GM21526 (cell line): ENCODE data around the gene STRA8.
"Not testable (repeated sequence)": the region's sequence is repeated elsewhere in the genome, so short reads cannot be mapped to it uniquely, and the experiment has no call there.

Source experiments
- ATAC-seq: cut with Tn5 transposase; IDR thresholded peaks from one replicate; pipeline ENCODE4 v1.9.1; 2021; ENCODE audit warnings: moderate library complexity; ENCODE audit not compliant: unreplicated experiment, low FRiP score

The STRA8 gene

DNA sequence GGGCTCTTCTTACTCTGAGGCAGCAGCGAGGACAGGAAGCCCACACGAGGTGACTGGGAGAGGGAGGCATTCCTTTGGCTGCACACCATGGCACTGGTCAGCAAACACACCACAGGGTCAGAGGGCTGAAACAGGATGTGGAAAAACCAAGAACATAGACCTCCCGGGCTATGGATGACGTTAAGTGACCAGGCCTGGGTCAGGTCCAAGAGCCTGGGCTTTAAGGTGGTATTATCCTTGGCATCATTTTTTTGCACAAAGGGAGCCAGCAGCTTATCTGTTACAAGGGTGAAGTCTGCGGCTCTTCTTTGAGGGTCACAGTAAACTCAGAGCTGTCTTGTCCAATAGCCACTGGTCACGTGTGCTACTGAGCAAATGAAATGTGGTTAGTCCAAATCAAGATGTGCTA is 29.3 kb upstream of the STRA8 start:
- ATAC-seq = no peak

DNA sequence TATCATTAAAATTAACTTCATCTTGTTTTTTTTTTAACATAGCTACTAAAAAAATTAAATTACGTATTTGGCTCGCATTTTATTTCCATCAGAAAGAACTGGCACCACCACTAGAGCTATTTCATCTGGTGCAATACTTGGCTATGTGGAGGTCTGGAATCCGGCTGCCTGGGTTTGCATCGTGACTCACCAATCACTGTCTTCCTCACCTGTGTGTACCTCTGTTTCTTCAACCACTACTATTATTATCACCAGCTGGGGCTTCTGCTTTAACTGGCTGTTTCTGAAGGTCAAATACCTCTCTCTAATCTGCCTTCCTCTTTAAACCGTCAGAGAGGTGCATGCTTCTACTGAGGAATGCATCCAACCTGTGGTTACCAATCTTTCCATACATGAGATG is 28.8 kb upstream of the STRA8 start:
- ATAC-seq = no peak

DNA sequence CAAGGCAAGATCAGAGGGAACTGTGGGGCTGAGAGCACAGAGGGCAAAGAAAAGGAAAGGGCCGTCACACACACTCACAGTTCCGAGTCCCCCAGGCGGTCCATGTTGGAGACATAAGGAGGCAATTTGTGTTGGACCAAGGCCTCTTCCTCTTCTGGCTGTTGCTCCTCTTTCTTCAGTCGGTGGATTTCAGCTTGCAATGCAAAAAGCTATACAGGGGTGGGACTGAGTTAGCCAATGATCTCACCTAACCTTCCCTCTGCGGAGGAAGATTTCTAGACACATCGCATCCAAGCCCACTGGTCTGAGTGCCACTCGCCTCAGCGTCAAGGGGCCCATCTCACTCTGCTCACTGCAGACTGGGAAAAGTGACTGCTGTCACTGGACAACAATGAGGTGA is 27.8 kb upstream of the STRA8 start:
- ATAC-seq = no peak

DNA sequence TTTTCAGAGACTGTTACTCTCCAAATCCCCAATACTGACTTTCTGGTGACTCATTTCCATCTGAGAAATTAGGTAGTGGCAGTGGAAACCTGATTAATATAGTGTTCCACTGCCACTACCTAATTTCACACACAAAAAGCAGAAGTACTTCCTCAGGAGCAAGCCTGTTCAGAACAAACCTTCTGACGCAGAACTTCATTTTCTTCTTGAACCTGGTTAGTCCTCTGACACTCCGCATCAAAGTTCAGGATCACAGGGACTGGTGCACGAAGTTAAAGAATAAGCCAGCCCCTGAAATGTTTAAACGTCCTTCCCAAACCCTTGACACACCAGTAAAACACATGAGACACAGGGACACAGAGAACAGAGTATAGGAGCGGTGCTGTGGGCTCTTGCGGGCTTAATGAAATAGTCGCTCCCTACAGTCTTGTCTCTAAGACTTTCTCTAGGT is 26.7 kb upstream of the STRA8 start:
- no peak for ATAC-seq

DNA sequence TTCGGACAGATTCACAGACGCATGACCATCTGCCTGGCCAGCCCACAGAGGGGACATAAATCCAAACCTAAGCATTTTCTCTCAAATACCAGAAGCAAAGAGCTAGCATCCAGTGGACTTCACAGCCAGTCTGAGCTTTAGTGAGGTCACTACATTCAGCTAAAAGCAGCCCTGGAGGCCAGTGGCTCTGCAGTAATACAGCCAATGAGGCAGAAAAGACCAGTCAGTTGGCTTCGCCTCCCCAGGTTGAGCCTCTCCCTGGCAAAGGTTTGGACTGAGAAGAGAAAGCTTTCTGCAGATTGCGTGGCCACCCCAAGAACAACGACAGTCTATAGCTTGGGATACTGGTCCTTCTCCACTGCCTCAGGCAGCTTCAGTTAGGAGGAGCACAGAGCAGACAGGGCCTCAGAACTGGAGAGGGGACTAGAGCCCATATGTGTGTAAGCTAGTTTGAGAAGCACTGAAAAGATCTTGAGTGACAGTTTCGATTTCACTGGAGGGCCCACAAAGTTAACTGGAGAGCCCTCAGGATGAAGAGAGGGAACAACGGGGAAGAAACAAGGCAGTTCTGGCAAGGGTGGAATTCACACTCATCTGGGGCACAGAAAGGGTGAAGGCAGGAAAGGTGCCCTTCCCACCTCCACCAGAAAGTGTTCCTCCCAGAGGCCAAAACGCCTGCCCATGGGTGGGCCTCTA is 26.1 kb upstream of the STRA8 start:
- peak; percentile 26 for ATAC-seq

DNA sequence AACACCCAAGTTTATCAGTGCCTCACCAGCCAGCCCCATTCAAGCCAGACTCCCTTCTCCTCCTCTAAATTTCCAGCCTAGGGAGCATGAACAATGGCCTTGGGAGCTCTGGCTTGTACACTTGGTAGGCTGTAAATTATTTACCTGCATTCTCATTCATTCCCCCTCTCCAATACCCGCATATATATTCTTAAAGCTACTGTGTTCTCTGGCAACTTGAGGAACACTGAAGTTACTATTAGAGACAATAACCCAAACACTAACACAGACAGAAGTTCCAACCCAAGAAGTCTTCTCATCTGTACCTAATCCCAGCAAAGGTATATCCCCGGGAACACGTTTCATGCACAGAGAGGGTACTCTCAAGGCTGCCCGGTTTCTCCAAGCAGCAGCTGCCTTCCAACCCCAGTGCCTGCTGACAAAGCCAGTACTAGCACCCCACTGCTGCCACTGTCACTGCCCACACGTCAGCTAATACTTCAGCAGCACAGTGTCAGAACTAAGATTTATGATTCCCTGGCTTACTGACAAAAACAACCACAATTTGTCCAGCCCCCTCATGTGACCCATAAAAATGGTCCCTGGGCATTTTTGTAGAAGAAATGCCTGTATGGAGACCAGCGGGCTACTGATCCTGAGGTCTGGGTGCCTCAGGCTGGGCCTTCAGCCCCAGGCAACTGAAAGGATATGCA is 25.4 kb upstream of the STRA8 start:
- no peak for ATAC-seq

DNA sequence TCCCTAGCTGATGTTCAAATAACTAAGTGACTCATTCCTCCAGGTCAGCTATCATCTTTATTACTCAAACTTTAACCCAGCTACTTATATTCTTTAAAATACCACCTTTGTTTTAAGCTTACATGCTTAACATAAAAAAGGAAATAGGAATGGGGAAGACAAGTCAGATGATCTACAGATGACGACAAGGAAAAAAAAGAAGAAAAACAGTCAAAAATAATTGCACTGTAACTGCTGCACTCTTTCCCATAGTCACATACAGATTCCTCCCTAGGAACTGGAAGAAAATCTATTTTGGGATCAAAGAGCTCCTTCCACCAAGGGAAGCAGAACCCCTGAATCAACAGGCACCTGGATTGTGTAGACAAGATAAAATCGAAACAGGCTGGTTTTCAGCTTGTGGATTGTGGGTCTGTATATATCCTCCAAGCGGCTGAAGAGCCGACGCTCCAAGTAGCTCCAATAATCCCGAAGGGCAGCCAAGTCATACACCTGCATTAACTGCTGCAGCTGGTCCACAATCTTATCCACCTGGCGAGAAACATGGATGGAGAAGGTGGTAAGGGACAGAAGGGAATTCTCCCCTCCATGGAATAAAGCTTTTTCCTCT is 24.3 kb upstream of the STRA8 start:
- no peak for ATAC-seq

DNA sequence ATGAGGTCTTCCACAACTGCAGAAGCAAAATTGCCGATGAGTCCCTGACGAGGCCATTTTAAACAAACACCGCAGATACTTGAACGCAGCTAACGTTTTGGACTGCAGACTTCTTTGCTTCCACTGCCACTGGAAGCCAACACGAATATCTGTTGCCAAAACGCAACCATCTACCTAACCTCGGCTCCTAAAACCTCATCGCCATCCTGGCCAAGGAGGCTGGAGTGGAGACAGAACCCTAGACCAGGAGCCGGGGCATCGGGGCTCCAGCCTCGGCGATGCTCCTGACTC is 22.8 kb upstream of the STRA8 start:
- ATAC-seq = no peak

DNA sequence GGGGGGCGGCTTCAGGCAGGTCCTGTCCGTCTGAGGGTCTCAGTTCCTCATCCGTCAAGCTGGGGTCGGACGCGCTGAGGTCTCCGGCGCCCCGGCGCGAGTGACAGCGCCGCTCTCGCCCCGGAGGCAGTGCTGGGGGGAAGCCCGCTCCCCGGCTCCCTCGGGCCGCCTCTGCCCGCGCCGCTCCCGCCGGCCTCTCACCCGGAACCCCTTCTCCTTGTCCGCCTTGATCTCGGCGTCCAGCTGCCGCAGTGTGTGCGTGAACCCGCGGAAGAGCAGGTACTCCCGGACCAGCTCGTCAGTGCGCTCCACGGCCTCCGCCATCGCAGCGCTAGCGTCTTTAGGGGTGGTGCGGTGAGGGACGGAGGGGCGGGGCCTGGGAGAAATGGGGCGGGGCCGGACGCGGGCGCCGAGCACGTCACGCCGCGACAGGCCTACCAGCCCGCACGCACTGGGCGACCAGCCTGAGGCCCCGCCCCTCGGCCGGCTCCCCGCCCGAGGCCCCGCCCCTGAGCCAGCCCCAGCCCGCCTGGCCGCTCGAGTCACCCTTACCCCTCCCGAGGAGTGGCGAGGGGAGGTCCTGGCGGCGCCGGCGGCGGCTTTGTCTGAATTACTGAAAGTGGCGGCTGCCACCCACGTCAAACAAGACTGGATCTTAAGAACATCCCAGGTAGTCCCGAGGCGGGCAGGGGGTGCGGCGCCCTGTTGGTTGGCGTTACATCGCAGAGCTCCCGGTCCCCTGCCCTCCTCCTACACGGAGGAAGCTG is 22.3 kb upstream of the STRA8 start, which contains the start of gene WDR91:
WDR91 (minus strand) TSS at position 348 of the 767 bp plus-strand sequence; CDS start at position 324, 24 bp downstream.
- peak; percentile 84 for ATAC-seq

DNA sequence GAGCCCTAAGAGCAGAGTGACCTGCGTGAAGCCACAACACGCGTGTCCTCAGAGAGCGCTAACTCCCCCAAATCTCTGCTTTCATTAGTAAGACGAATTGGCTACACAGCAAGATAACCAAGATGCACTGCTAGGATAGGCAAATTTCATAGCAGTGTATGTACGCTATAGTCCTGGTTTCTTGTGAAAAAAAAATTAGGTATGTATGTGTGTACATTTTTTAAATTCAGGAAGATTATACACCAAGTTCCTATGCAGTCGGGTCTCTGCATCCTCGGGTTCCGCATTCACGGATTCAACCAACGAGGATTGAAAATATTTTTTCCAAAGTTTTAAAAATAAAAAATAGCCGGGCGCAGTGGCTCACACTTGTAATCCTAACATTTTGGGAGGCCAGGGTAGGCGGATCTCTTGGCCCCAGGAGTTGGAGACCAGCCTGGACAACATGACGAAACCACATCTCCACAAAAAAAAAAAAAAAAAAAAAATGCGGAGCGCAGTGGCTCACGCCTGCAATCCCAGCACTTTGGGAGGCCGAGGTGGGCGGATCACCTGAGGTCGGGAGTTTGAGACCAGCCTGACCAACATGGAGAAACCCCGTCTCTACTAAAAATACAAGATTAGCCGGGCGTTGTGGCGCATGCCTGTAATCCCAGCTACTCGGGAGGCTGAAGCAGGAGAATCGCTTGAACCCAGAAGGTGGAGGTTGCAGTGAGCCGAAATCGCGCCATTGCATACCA is 21.5 kb upstream of the STRA8 start:
- not testable (repeated sequence) for ATAC-seq

DNA sequence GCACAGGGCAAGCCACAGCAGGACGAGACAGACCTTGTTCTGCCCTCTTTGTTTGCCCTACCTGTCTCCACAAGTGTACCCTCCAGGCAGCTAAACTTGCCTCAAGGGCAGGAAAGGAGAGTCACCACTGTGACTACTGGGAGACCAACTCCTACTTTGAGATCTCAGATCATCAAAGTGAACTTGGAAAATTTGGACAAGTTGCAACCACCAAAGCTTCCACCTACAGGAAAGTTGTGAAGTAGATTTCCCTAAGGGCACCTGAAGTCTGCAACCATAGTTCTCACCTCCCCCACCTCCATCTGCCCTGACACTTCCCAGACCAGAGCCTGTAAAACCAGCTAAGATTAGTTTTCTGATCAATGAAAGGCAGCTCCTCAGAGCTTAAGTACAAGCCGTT is 19.8 kb upstream of the STRA8 start:
- ATAC-seq = no peak

DNA sequence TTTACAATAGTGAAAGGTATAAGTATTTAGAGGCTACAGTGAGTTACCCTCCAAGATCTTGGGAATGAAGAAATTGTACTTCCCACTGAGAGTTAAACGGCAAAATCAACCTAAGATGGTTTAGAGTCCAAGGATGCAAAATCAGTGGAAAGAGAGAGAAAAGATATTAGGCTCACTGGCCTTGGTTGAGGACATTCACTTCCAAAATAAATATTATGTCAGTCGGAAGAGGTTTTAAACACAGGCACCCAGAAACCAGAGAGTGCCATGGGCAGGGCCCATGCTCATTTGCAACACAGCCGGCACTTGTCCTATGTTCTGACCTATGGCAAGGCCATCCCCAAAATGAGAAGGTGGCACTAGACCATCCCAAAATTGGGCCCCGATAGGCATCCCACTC is 18.5 kb upstream of the STRA8 start:
- no peak for ATAC-seq

DNA sequence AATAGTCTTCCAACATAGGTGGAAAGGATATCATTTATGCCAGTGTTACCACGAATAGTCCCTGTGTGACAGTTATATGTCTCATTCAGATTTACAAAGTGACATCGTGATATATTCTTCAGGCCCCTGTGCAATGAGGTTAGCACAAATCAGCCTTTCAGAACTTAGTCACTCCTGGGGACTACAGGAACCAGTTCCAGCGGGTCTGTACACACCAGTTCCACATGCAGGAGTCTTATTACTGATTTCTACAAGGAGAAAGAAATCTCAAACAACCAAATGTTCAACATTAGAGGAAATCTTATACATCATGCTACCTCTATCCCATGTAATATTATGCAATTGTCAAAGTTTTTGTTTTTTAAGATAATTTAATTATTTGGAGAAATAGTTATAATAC is 17.9 kb upstream of the STRA8 start:
- ATAC-seq = no peak

DNA sequence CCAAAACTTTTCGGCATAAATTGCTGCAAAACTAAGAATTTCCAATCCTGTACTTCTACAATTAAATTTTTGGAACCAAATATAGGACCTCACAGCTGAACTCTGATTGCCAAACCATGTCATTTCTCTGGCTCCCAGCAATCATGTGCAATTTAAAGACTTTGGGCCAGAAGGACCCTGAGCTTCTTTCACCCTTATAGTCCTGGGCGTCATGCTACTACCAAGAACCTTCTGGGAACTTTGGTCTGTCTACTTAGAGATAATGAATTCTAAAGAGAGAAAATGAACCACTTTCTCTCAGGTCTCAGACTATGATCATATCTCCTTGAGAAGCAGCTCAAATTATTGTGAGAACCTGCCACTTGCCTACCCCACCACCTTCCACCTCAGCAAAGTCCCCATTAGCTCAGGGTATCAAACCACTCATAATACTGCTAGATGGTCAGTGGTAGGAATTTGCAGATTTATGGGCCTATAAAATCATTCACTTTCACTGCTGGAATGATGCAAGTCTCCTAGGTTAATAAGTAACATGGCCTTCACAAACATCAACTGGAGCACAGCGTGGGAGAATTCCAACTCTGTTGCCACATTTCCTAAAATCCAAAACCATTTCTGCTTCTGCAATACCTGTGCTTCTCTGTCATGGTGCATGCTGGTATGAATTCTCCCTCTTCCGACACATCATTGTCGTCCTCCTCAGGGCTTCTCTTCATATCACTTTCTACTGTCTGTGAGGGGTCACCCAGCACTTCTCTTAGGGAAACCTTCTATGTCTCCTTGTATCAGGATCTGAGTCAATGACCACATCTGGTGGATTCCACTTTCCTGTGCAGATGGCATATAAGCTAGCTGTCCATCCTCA is 15.8 kb upstream of the STRA8 start:
- no peak for ATAC-seq

DNA sequence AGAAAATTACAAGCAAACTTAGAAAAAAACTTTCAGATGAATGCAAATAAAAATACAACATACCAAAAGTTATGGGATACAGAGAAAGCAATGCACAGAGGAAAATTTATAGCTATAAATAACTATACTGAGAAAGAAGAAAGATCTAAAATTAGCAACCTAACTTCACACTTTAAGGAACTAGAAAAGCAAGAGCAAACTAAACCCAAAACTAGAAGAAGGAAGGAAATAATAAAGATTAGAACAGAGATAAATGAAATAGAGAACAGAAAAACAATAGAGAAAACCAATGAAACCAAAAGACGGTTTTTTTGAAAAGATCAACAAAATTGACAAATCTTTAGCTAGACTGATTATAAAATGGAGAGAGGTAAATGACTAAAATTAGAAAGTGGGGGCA is 9.6 kb upstream of the STRA8 start:
- no peak for ATAC-seq

DNA sequence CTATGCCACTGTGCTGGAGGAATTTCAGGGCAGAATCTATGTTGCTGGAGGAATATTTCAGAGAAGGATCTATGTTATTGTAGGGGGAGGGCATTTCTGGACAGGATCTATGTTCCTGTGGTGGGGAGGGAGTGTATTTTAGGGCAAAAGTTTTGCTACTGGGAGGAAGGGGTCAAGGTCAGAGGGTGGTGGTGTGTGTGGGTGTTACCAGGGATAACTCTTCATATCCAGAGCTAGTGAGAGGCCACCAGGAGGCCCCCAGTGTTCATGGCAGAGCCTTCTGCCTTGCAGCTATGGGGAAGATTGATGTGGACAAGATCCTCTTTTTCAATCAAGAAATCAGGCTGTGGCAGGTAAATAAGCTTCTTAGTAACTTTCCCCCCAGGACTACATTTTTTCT is 2.0 kb upstream of the STRA8 start:
- no peak for ATAC-seq

DNA sequence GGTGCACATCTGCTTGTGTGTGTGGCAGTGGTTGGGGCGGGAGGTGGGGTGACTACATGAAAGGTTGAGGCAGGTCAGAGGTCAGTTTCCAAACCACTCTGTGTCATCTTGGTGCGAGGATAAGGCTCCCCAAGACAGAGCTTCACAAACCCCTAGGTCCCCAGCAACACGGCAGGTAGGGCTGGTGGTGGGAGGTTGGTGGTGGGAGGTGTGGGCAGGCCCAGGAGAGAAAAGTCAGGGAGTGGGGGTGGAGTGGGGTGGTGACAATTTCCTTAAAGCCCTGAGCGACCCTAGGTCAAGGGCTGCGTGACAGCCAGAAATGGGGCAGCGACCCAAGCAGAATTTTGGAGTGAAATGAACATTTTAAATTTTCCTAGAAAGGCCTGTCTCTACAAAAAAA is 1.6 kb upstream of the STRA8 start:
- no peak for ATAC-seq

DNA sequence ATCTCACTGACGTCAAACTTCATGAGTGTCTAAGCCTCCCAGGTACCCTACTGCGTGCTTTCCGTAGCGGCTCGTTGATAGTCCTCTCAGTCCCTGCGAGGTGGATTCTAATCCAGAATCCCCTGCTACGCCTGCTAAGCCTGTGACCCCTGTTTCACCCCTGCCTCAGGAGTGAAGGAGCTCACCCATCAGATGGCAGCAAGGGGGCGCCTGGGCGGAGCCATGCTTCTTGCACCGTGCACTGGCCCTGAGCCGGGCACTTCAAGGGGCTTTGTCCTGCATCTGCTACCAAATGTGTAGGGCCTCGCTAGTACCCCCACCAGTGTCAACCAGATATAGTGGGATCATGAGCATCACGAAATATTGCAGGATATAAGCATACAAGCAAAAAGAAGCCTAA is 918 bp upstream of the STRA8 start:
- ATAC-seq = no peak

DNA sequence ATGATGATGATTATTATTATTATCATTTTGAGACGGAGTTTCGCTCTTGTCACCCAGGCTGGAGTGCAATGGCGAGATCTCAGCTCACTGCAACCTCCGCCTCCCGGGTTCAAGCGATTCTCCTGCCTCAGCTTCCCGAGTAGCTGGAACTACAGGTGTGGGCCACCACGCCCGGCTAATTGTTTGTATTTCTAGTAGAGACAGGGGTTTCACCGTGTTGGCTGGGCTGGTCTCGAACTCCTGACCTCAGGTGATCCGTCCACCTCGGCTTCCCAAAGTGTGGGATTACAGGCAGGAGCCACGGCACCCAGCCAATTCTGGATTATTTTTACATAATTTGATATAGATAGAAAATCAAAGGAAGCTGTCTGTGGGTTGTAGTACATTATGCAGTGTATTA is 457 bp downstream of the STRA8 start:
- ATAC-seq = not testable (repeated sequence)

DNA sequence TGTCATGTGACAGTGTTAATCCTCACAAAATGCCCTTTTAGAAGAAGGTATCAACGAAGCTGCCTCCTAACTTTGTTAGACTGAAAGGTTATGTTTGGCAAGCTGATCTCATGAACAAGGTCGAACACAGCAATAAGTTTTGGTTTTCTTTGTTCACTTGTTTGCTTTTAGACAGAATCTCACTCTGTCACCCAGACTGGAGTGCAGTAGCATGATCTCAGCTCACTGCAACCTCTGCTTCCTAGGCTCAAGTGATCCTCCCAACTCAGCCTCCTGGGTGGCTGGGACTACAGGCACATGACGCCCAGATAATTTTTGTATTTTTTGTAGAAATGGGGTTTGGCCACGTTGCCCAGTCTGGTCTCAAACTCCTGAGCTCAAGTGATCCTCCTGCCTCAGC is 1.1 kb downstream of the STRA8 start:
- ATAC-seq = no peak
